Epithelial cell of prostate (primary cell): ENCODE results near the gene HNRNPL.
"Not testable (repeated sequence)": the region's sequence is repeated elsewhere in the genome, so short reads cannot be mapped to it uniquely, and the experiment has no call there.

ENCODE experiments used
- DNase-seq: peaks from one replicate; pipeline ENCODE4 v3.0.0-alpha.2; 2011; ENCODE audit warnings: low read depth, low spot score
- H3K27ac ChIP-seq: fragments of 450-650 bp; 2 replicates; pipeline ENCODE4 v1.5.1; 2017; ENCODE audit warnings: mild to moderate bottlenecking

HNRNPL gene

GRCh38 chr19:38807374-38808098 lies 42.2 kb downstream of the HNRNPL start:
- DNase-seq, result not testable (repeated sequence)
- peak overlapping the region; percentile 84 for H3K27ac ChIP-seq

- H3K27ac ChIP-seq, result no peak overlapping the region
- no peak for DNase-seq
Observed at GRCh38 chr19:38806371-38806770, 43.4 kb downstream of the HNRNPL start.

GRCh38 chr19:38805180-38805579 lies 44.6 kb downstream of the HNRNPL start:
- peak overlapping the region; percentile 54 for H3K27ac ChIP-seq
- DNase-seq, result no peak

GRCh38 chr19:38803543-38803942 lies 46.2 kb downstream of the HNRNPL start:
- no peak for DNase-seq
- no peak overlapping the region for H3K27ac ChIP-seq

GRCh38 chr19:38801359-38802095 lies 48.3 kb downstream of the HNRNPL start:
- H3K27ac ChIP-seq, result no peak overlapping the region
- DNase-seq, result no peak

- H3K27ac ChIP-seq, result peak overlapping the region; percentile 96
- no peak for DNase-seq
Observed at GRCh38 chr19:38800577-38801347, 49.0 kb downstream of the HNRNPL start.

GRCh38 chr19:38799104-38799503 lies 50.7 kb downstream of the HNRNPL start:
- no peak for DNase-seq
- H3K27ac ChIP-seq, result peak overlapping the region; percentile 96

GRCh38 chr19:38797781-38798180 lies 52.0 kb downstream of the HNRNPL start:
- not testable (repeated sequence) for DNase-seq, H3K27ac ChIP-seq

- H3K27ac ChIP-seq, result no peak overlapping the region
- no peak for DNase-seq
Observed at GRCh38 chr19:38796154-38796553, 53.6 kb downstream of the HNRNPL start.

- H3K27ac ChIP-seq, result no peak overlapping the region
- DNase-seq, result no peak
Observed at GRCh38 chr19:38795549-38795948, 54.2 kb downstream of the HNRNPL start.

GRCh38 chr19:38793671-38794070 lies 56.1 kb downstream of the HNRNPL start:
- peak overlapping the region; percentile 97 for H3K27ac ChIP-seq

GRCh38 chr19:38793177-38793576 lies 56.6 kb downstream of the HNRNPL start:
- peak; percentile 51 for DNase-seq
- H3K27ac ChIP-seq, result peak overlapping the region; percentile 97

More at GRCh38 chr19:38793671-38794070, 56.1 kb downstream of the HNRNPL start:
- no peak for DNase-seq

- no peak for DNase-seq
Observed at GRCh38 chr19:38792250-38793111, 57.3 kb downstream of the HNRNPL start.

GRCh38 chr19:38791451-38792064 lies 58.2 kb downstream of the HNRNPL start:
- H3K27ac ChIP-seq, DNase-seq: not testable (repeated sequence)

More at GRCh38 chr19:38792250-38793111, 57.3 kb downstream of the HNRNPL start:
- peak overlapping the region; percentile 97 for H3K27ac ChIP-seq

GRCh38 chr19:38790507-38791403 lies 59.0 kb downstream of the HNRNPL start:
- DNase-seq, H3K27ac ChIP-seq: not testable (repeated sequence)

- no peak for DNase-seq
- peak within 1 kb of the TSS; percentile 26 for H3K27ac ChIP-seq
Observed at GRCh38 chr19:38788478-38789243, 61.1 kb downstream of the HNRNPL start, which contains the start of gene LGALS7B. Gene LGALS7B, plus strand, starts transcription at chr19:38789200. Its CDS starts 27 bp downstream, at chr19:38789227.

- peak; percentile 27 for DNase-seq
- peak overlapping the region; percentile 22 for H3K27ac ChIP-seq
Observed at GRCh38 chr19:38786572-38787265, 63.1 kb downstream of the HNRNPL start.
